ENCODE results near the gene PLXNB3. TPM values are rescaled to one million over a fixed set of nuclear protein-coding genes. Genes with fewer than 3 reads are reported as not detected.

PLXNB3 gene
- total and polyA plus RNA-seq, 8 donors, result 4.0 to 28.6 (median 6.2) TPM

- Histone ChIP-seq H3K4me1 (no peaks in the 10 kb centered on the region), H3K36me3 (no peaks in the 10 kb centered on the region), H3K4me3 (no peak overlapping the region), H3K9me3 (no peaks in the 10 kb centered on the region), H3K27me3 (no peaks in the 10 kb centered on the region), H3K27ac (no peak overlapping the region)
- 95 to 96% methylated on average over 33 to 34 of the region's 34 CpGs for WGBS, 2 donors
- peak in 1 of 6 donors; percentile 65 for DNase-seq
- no peak for FAIRE-seq
- ATAC-seq, result no peak
- TF ChIP-seq CTCF (IDR thresholded peaks at IDR 0.05), result no peak
- intact Hi-C loops (cut with DNase I), result no loop called here
Observed at GRCh38 chrX:153804100-153804595, 40.1 kb downstream of the PLXNB3 start.

GRCh38 chrX:153804621-153805020 is 40.6 kb downstream of the PLXNB3 start:
- TF ChIP-seq CTCF (IDR thresholded peaks at IDR 0.05), result no peak
- peak in 2 of 6 donors; percentile 9 to 62 for DNase-seq
- Histone ChIP-seq H3K4me3 (no peak overlapping the region), H3K27ac (no peak overlapping the region), H3K4me1 (no peaks in the 10 kb centered on the region), H3K36me3 (no peaks in the 10 kb centered on the region), H3K9me3 (no peaks in the 10 kb centered on the region), H3K27me3 (no peaks in the 10 kb centered on the region)
- intact Hi-C loops (cut with DNase I), result no loop called here
- WGBS, 2 donors, result 89 to 90% methylated on average over 25 of the region's 25 CpGs
- no peak for ATAC-seq
- no peak for FAIRE-seq

GRCh38 chrX:153805436-153805835 is 41.4 kb downstream of the PLXNB3 start:
- no peak for TF ChIP-seq CTCF (IDR thresholded peaks at IDR 0.05)

GRCh38 chrX:153806999-153807575 is 43.0 kb downstream of the PLXNB3 start:
- H3K4me1 ChIP-seq, result no peaks in the 10 kb centered on the region
- H3K27ac ChIP-seq, result no peak overlapping the region
- H3K36me3 ChIP-seq, result no peaks in the 10 kb centered on the region
- WGBS, 2 donors, result 92% methylated on average over 28 of the region's 28 CpGs
- no peak overlapping the region for H3K4me3 ChIP-seq
- intact Hi-C loops (cut with DNase I), result no loop called here
- H3K9me3 ChIP-seq, result no peaks in the 10 kb centered on the region
- no peak for TF ChIP-seq CTCF (IDR thresholded peaks at IDR 0.05)
- ATAC-seq (no peak), DNase-seq (peak in 1 of 6 donors; percentile 56), FAIRE-seq (no peak)
- H3K27me3 ChIP-seq, result no peaks in the 10 kb centered on the region

More at GRCh38 chrX:153805436-153805835, 41.4 kb downstream of the PLXNB3 start:
- WGBS, 2 donors, result 80 to 81% methylated on average over 13 of the region's 13 CpGs
- Histone ChIP-seq H3K27ac (no peak overlapping the region), H3K4me3 (no peak overlapping the region), H3K9me3 (no peaks in the 10 kb centered on the region), H3K36me3 (no peaks in the 10 kb centered on the region), H3K4me1 (no peaks in the 10 kb centered on the region), H3K27me3 (no peaks in the 10 kb centered on the region)
- DNase-seq (peak in 2 of 6 donors; percentile 2 to 46), ATAC-seq (no peak), FAIRE-seq (no peak)
- intact Hi-C loops (cut with DNase I), result no loop called here

- Histone ChIP-seq H3K27me3 (no peaks in the 10 kb centered on the region), H3K36me3 (no peaks in the 10 kb centered on the region), H3K4me3 (no peak overlapping the region), H3K9me3 (no peaks in the 10 kb centered on the region), H3K4me1 (no peaks in the 10 kb centered on the region), H3K27ac (no peak overlapping the region)
- FAIRE-seq (no peak), ATAC-seq (no peak), DNase-seq (no peak)
- 86 to 89% methylated on average over 18 to 19 of the region's 19 CpGs for WGBS, 2 donors
- intact Hi-C loops (cut with DNase I), result no loop called here
- TF ChIP-seq CTCF (IDR thresholded peaks at IDR 0.05), result no peak
Observed at GRCh38 chrX:153807976-153808375, 43.9 kb downstream of the PLXNB3 start.
